Measurements from ENCODE around the gene SYVN1. TPM values are rescaled to one million over a fixed set of nuclear protein-coding genes. Genes with fewer than 3 reads are reported as not detected.

SYVN1 gene
- polyA plus RNA-seq, 2 of the 4 experiments (the other 2 are of a cell fraction), result 21.4 to 25.1 TPM

- ATAC-seq, result peak; percentile 26 to 28; a peak in 4 of 6 replicates
- CTCF ChIA-PET, result interaction anchor here (1.0 to 9.2 kb wide), 5 partner anchors 9 to 82 kb away, joined by 3 to 153 read pairs (median 5); partner anchors contain the start of genes ARL2 and TM7SF2
- POLR2A ChIA-PET, result interaction anchor here (0.7 to 3.0 kb wide), 2 partner anchors 15 to 16 kb away, joined by 3 to 8 read pairs; partner anchors contain the start of gene TM7SF2
These were observed 37.4 kb downstream of the SYVN1 start for GRCh38 chr11:65096926-65097325.

GRCh38 chr11:65095974-65096806 is 38.1 kb downstream of the SYVN1 start, which contains the start of gene VPS51:
Gene VPS51 (plus strand): TSS chr11:65096214. CDS start chr11:65096251, 37 bp downstream.
- ATAC-seq (peak; percentile 96 to 99), FAIRE-seq (no peak), DNase-seq (ENCODE audit: low read depth in 1 of 2, low spot score in 1 of 2) (peak; percentile 94 to 95)
- H3K9me3 ChIP-seq, result no peaks in the 10 kb centered on the region
- H3K4me2 ChIP-seq, result peak within 1 kb of the TSS; percentile 98
- peak within 1 kb of the TSS; percentile 95 for H3K4me3 ChIP-seq
- ChIA-PET CTCF (interaction anchor here (1.0 to 9.2 kb wide), 6 partner anchors 9 to 82 kb away, joined by 3 to 153 read pairs (median 6); partner anchors contain the start of genes ARL2 and TM7SF2), POLR2A (interaction anchor here (0.6 to 3.0 kb wide), 4 partner anchors 15 to 252 kb away, joined by 3 to 8 read pairs (median 3); partner anchors contain the start of genes CDC42BPG and TM7SF2)
- 3% methylated on average over 22 of the region's 52 CpGs for WGBS (ENCODE audit: missing lambda C conversion rate)
- H3K27ac ChIP-seq, result peak within 1 kb of the TSS; percentile 95 to 96
- peaks cover 8% of the 10 kb centered on the region; the same call in 1 of the 3 replicates for H3K4me1 ChIP-seq
- TF ChIP-seq CBX8 (IDR thresholded peaks at IDR 0.05), result no peak
- TF ChIP-seq CEBPB (IDR thresholded peaks at IDR 0.05), result peak in 1 of 2 experiments; percentile 54; a peak in 1 of 4 replicates
- TF ChIP-seq, protein P1, sequence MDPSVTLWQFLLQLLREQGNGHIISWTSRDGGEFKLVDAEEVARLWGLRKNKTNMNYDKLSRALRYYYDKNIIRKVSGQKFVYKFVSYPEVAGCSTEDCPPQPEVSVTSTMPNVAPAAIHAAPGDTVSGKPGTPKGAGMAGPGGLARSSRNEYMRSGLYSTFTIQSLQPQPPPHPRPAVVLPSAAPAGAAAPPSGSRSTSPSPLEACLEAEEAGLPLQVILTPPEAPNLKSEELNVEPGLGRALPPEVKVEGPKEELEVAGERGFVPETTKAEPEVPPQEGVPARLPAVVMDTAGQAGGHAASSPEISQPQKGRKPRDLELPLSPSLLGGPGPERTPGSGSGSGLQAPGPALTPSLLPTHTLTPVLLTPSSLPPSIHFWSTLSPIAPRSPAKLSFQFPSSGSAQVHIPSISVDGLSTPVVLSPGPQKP (IDR thresholded peaks at IDR 0.05; ENCODE audit: low read depth, low read length), result no peak
- TF ChIP-seq HOXB13 (CRISPR knock-in tag; IDR thresholded peaks at IDR 0.05; ENCODE audit: low read depth), result peak; percentile 61; the same call in 1 of the 2 replicates
- TF ChIP-seq MAFK (IDR thresholded peaks at IDR 0.05; ENCODE audit: partially characterized antibody), result no peak
- TF ChIP-seq, protein P2, sequence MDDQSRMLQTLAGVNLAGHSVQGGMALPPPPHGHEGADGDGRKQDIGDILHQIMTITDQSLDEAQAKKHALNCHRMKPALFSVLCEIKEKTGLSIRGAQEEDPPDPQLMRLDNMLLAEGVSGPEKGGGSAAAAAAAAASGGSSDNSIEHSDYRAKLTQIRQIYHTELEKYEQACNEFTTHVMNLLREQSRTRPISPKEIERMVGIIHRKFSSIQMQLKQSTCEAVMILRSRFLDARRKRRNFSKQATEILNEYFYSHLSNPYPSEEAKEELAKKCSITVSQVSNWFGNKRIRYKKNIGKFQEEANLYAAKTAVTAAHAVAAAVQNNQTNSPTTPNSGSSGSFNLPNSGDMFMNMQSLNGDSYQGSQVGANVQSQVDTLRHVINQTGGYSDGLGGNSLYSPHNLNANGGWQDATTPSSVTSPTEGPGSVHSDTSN (IDR thresholded peaks at IDR 0.05), result peak; percentile 66; the same call in 1 of the 2 replicates
- TF ChIP-seq ZSCAN20 (CRISPR knock-in tag; IDR thresholded peaks at IDR 0.05), result no peak
- TF ChIP-seq BCL3 (IDR thresholded peaks at IDR 0.05), result peak; percentile 69; the same call in 2 of the 3 replicates
- TF ChIP-seq HEYL (CRISPR knock-in tag; IDR thresholded peaks at IDR 0.05), result no peak
- peak; percentile 51; the same call in 1 of the 2 replicates for TF ChIP-seq RFX5 (IDR thresholded peaks at IDR 0.05)
- TF ChIP-seq RAD21 (conservative IDR thresholded peaks at IDR 0.05 in 1 of 2, IDR thresholded peaks at IDR 0.05 in 1 of 2), result no peak
- TF ChIP-seq, protein P3, sequence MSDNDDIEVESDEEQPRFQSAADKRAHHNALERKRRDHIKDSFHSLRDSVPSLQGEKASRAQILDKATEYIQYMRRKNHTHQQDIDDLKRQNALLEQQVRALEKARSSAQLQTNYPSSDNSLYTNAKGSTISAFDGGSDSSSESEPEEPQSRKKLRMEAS (IDR thresholded peaks at IDR 0.05), result peak; percentile 91
- TF ChIP-seq EHF (CRISPR knock-in tag; IDR thresholded peaks at IDR 0.05), result peak; percentile 40; the same call in 1 of the 2 replicates
- TF ChIP-seq SREBF2 (IDR thresholded peaks at IDR 0.05), result no peak
- peak; percentile 97 for TF ChIP-seq PHF8 (IDR thresholded peaks at IDR 0.05; ENCODE audit: borderline replicate concordance, low read depth)
- TF ChIP-seq CBX2 (IDR thresholded peaks at IDR 0.05; ENCODE audit: borderline replicate concordance, low read depth), result no peak
- TF ChIP-seq SMC3 (IDR thresholded peaks at IDR 0.05), result no peak
- TF ChIP-seq JUN (IDR thresholded peaks at IDR 0.05), result peak; percentile 84 to 95; a peak in 4 of 5 replicates

More at GRCh38 chr11:65096926-65097325, 37.4 kb downstream of the SYVN1 start:
- WGBS (ENCODE audit: missing lambda C conversion rate), result 56% methylated on average over 8 of the region's 8 CpGs
- FAIRE-seq, result no peak
- Histone ChIP-seq H3K4me3 (peak overlapping the region; percentile 95), H3K4me1 (peaks cover 8% of the 10 kb centered on the region; the same call in 1 of the 3 replicates), H3K4me2 (peak overlapping the region; percentile 98), H3K27ac (peak overlapping the region; percentile 95 to 96), H3K9me3 (no peaks in the 10 kb centered on the region)
- TF ChIP-seq KDM1A (IDR thresholded peaks at IDR 0.05; ENCODE audit: low read depth), result no peak
- TF ChIP-seq TP53 (CRISPR knock-in tag; IDR thresholded peaks at IDR 0.05), result no peak
- no peak for TF ChIP-seq HMGXB4 (CRISPR knock-in tag; IDR thresholded peaks at IDR 0.05; ENCODE audit: borderline replicate concordance)
- no peak for TF ChIP-seq MAZ (IDR thresholded peaks at IDR 0.05; ENCODE audit: borderline replicate concordance, low read depth, low read length)
- TF ChIP-seq BCL3 (IDR thresholded peaks at IDR 0.05), result no peak
- no peak for TF ChIP-seq EP300 (IDR thresholded peaks at IDR 0.05)
- no peak for TF ChIP-seq CBX8 (IDR thresholded peaks at IDR 0.05)
- no peak for TF ChIP-seq FOSL2 (IDR thresholded peaks at IDR 0.05)
- TF ChIP-seq FOSL2 (CRISPR knock-in tag; IDR thresholded peaks at IDR 0.05), result no peak
- TF ChIP-seq HEYL (CRISPR knock-in tag; IDR thresholded peaks at IDR 0.05), result no peak
- TF ChIP-seq, protein P3 (IDR thresholded peaks at IDR 0.05), result no peak
- no peak for TF ChIP-seq PHF8 (IDR thresholded peaks at IDR 0.05; ENCODE audit: borderline replicate concordance, low read depth)
- no peak for TF ChIP-seq NFE2L2 (conservative IDR thresholded peaks at IDR 0.05; ENCODE audit: low read length)
- DNase-seq (ENCODE audit: low read depth in 1 of 2, low spot score in 1 of 2), result no peak
